GM13977 (cell line): Measurements from ENCODE around the gene GPR42.
A peak's percentile ranks its signal among the peaks of the same experiment; 100 is the strongest.
"Not testable (repeated sequence)": the region's sequence is repeated elsewhere in the genome, so short reads cannot be mapped to it uniquely, and the experiment has no call there.

Experiments
- DNase-seq: peaks from one replicate; pipeline ENCODE4 v3.0.0; 2012; ENCODE audit warnings: low spot score
- CTCF ChIP-seq: IDR thresholded peaks from 2 replicates; pipeline ENCODE4 v1.5.1; 2012; ENCODE audit warnings: mild to moderate bottlenecking, control low read depth; ENCODE audit not compliant: insufficient read depth; ENCODE audit errors: extremely low read depth, missing control alignments
- in situ Hi-C: fragments of 300-500 bp; cut with MboI; formaldehyde crosslinking; loops from one replicate; pipeline ENCODE4 v1.12.0; 2022; ENCODE audit warnings: low sequenced_read_pairs, low pct_unique_long_range_greater_than_20kb, mixed read lengths, inconsistent platforms; ENCODE audit not compliant: unreplicated experiment

The GPR42 gene

GRCh38 chr19:35354898-35355297, 16.0 kb upstream of the GPR42 start:
- DNase-seq: peak; percentile 28
- no peak for TF ChIP-seq CTCF
- in situ Hi-C loops: no loop called here

GRCh38 chr19:35355791-35356460, 14.9 kb upstream of the GPR42 start:
- TF ChIP-seq CTCF: no peak
- in situ Hi-C loops: no loop called here
- peak; percentile 13 for DNase-seq

GRCh38 chr19:35357867-35358573, 12.8 kb upstream of the GPR42 start, which contains the start of gene FFAR3:
FFAR3 (plus strand) TSS chr19:35358460; CDS start chr19:35358891, 431 bp downstream.
- TF ChIP-seq CTCF: no peak
- in situ Hi-C loops: no loop called here
- DNase-seq: no peak

- DNase-seq, in situ Hi-C loops: not testable (repeated sequence)
- peak; percentile 18 for TF ChIP-seq CTCF
Observed at GRCh38 chr19:35358834-35359233, 12.0 kb upstream of the GPR42 start.

GRCh38 chr19:35359395-35359794, 11.5 kb upstream of the GPR42 start:
- in situ Hi-C loops, DNase-seq: not testable (repeated sequence)

- in situ Hi-C loops, DNase-seq: not testable (repeated sequence)
Observed at GRCh38 chr19:35360081-35360480, 10.8 kb upstream of the GPR42 start.

GRCh38 chr19:35360880-35361420, 9.9 kb upstream of the GPR42 start:
- in situ Hi-C loops: no loop called here
- DNase-seq: no peak
- no peak for TF ChIP-seq CTCF
